Endothelial cell (in vitro differentiated cells): ENCODE measurements around the gene CEP170B. TPM values are rescaled to one million over a fixed set of nuclear protein-coding genes. Genes with fewer than 3 reads are reported as not detected.

ENCODE experiments used
- DNase-seq: peaks from one replicate; pipeline ENCODE4 v3.0.0; 2021; ENCODE audit warnings: low spot score
- H3K27ac Mint-ChIP-seq: one replicate; pipeline ENCODE4 v1.8.0; 2021; ENCODE audit warnings: mixed read lengths, inconsistent platforms; ENCODE audit not compliant: unreplicated experiment
- H3K27me3 Mint-ChIP-seq: one replicate; pipeline ENCODE4 v1.8.0; 2021; ENCODE audit warnings: mild to moderate bottlenecking, moderate library complexity, mixed read lengths, inconsistent platforms; ENCODE audit not compliant: unreplicated experiment
- H3K36me3 Mint-ChIP-seq: one replicate; pipeline ENCODE4 v1.8.0; 2021; ENCODE audit warnings: mild to moderate bottlenecking, low read depth, mixed read lengths, inconsistent platforms; ENCODE audit not compliant: unreplicated experiment
- H3K4me1 Mint-ChIP-seq: one replicate; pipeline ENCODE4 v1.8.0; 2021; ENCODE audit warnings: mild to moderate bottlenecking, mixed read lengths, inconsistent platforms; ENCODE audit not compliant: unreplicated experiment
- H3K4me3 Mint-ChIP-seq: one replicate; pipeline ENCODE4 v1.8.0; 2021; ENCODE audit warnings: mild to moderate bottlenecking, mixed read lengths, inconsistent platforms; ENCODE audit not compliant: unreplicated experiment
- H3K9me3 Mint-ChIP-seq: one replicate; pipeline ENCODE4 v1.8.0; 2021; ENCODE audit warnings: mixed read lengths, inconsistent platforms; ENCODE audit not compliant: unreplicated experiment
- CTCF ChIP-seq: fragments of 200-600 bp; sonication (generic); IDR thresholded peaks from one replicate; pipeline ENCODE4 v1.5.0; 2021; ENCODE audit warnings: antibody characterized with exemption; ENCODE audit not compliant: unreplicated experiment
- total RNA-seq: library from RNA; stranded (reverse); fragmentation: NEBNext Ultra II Directional; extraction: Animal tissue kit (Norgen Biotek cat#: 25700); gene quantifications from one replicate; pipeline ENCODE4 v1.2.1, GENCODE V29; 2021; ENCODE audit not compliant: unreplicated experiment

The CEP170B gene
- total RNA-seq, 1 donor from 2014 or later: 11.3 TPM

GRCh38 chr14:104877066-104877805 lies 12.2 kb downstream of the CEP170B start:
- H3K4me1 Mint-ChIP-seq: peaks cover 5% of the 10 kb centered on the region
- peaks cover 11% of the 10 kb centered on the region for H3K27me3 Mint-ChIP-seq

GRCh38 chr14:104877806-104878550 lies 12.9 kb downstream of the CEP170B start:
- H3K27ac Mint-ChIP-seq: no peak overlapping the region
- no peaks in the 10 kb centered on the region for H3K9me3 Mint-ChIP-seq
- DNase-seq: no peak
- no peak for TF ChIP-seq CTCF
- no peak overlapping the region for H3K4me3 Mint-ChIP-seq
- H3K27me3 Mint-ChIP-seq: peaks cover 4% of the 10 kb centered on the region
- peaks cover 5% of the 10 kb centered on the region for H3K36me3 Mint-ChIP-seq
- no peaks in the 10 kb centered on the region for H3K4me1 Mint-ChIP-seq

More at GRCh38 chr14:104877066-104877805, 12.2 kb downstream of the CEP170B start:
- DNase-seq: no peak
- TF ChIP-seq CTCF: no peak
- no peaks in the 10 kb centered on the region for H3K9me3 Mint-ChIP-seq
- H3K36me3 Mint-ChIP-seq: peaks cover 5% of the 10 kb centered on the region
- no peak overlapping the region for H3K27ac Mint-ChIP-seq
- H3K4me3 Mint-ChIP-seq: no peak overlapping the region

GRCh38 chr14:104878582-104878981 lies 13.5 kb downstream of the CEP170B start:
- TF ChIP-seq CTCF: no peak
- Mint-ChIP-seq H3K4me3 (no peak overlapping the region), H3K27me3 (peaks cover 4% of the 10 kb centered on the region), H3K9me3 (no peaks in the 10 kb centered on the region), H3K36me3 (peaks cover 5% of the 10 kb centered on the region), H3K4me1 (no peaks in the 10 kb centered on the region), H3K27ac (no peak overlapping the region)
- DNase-seq: no peak

- no peak for DNase-seq
- H3K4me3 Mint-ChIP-seq: no peak overlapping the region
- H3K9me3 Mint-ChIP-seq: no peaks in the 10 kb centered on the region
- H3K36me3 Mint-ChIP-seq: peaks cover 5% of the 10 kb centered on the region
- peaks cover 4% of the 10 kb centered on the region for H3K27me3 Mint-ChIP-seq
- H3K27ac Mint-ChIP-seq: peak overlapping the region; percentile 52
- no peak for TF ChIP-seq CTCF
- no peaks in the 10 kb centered on the region for H3K4me1 Mint-ChIP-seq
Observed at GRCh38 chr14:104879201-104879982, 14.3 kb downstream of the CEP170B start.
